ENCODE results near the gene GCN1.

- no peak for TF ChIP-seq CTCF (IDR thresholded peaks at IDR 0.05; ENCODE audit: insufficient read depth, low read depth, low read length)
- TF ChIP-seq EZH2 (IDR thresholded peaks at IDR 0.05; ENCODE audit: insufficient read depth, low read length) = no peak
Measured at GRCh38 chr12:120227233-120228040, 32.9 kb upstream of the GCN1 start.
